SU-DHL-6 (cell line): ENCODE results near the gene PIGH.

ENCODE experiments used
- CTCF ChIP-seq: fragments of 200-600 bp; sonication (generic); IDR thresholded peaks from one replicate; pipeline ENCODE4 v1.5.1; 2017; ENCODE audit warnings: antibody characterized with exemption, mild to moderate bottlenecking, low read length, moderate library complexity; ENCODE audit not compliant: insufficient read depth, poor library complexity, severe bottlenecking
- EZH2phosphoT487 ChIP-seq: fragments of 200-600 bp; sonication (generic), shearing (Covaris generic); conservative IDR thresholded peaks from 2 replicates; pipeline ENCODE4 v1.6.1; 2018; ENCODE audit warnings: mild to moderate bottlenecking, antibody characterized with exemption, low read length, moderate library complexity, mixed read lengths

GRCh38 chr14:67641480-67641879 lies 41.4 kb upstream of the PIGH start:
- TF ChIP-seq CTCF, result no peak
- TF ChIP-seq EZH2phosphoT487, result no peak
